Measurements from ENCODE around the gene CHCHD6.
A peak's percentile ranks its signal among the peaks of the same experiment; 100 is the strongest.

The CHCHD6 gene

GRCh38 chr3:126926684-126927400 is 222.8 kb downstream of the CHCHD6 start:
- DNase-seq: no peak

GRCh38 chr3:126927401-126927750 is 223.3 kb downstream of the CHCHD6 start:
- DNase-seq: no peak

GRCh38 chr3:126927846-126928245 is 223.8 kb downstream of the CHCHD6 start:
- peak; percentile 77 for DNase-seq

- no peak for DNase-seq
Observed at GRCh38 chr3:126928921-126929474, 225.0 kb downstream of the CHCHD6 start.

GRCh38 chr3:126930936-126931600 is 227.0 kb downstream of the CHCHD6 start:
- DNase-seq: no peak

GRCh38 chr3:126931806-126932187 is 227.8 kb downstream of the CHCHD6 start:
- no peak for DNase-seq

- no peak for DNase-seq
Observed at GRCh38 chr3:126932188-126932931, 228.3 kb downstream of the CHCHD6 start.

GRCh38 chr3:126934031-126934531 is 230.0 kb downstream of the CHCHD6 start:
- peak; percentile 96 for DNase-seq

- no peak for DNase-seq
Observed at GRCh38 chr3:126934991-126935390, 231.0 kb downstream of the CHCHD6 start.

- no peak for DNase-seq
Observed at GRCh38 chr3:126935756-126936509, 231.9 kb downstream of the CHCHD6 start.

- no peak for DNase-seq
Observed at GRCh38 chr3:126936853-126937425, 232.9 kb downstream of the CHCHD6 start.

GRCh38 chr3:126937533-126937932 is 233.5 kb downstream of the CHCHD6 start:
- no peak for DNase-seq

GRCh38 chr3:126937973-126938372 is 233.9 kb downstream of the CHCHD6 start:
- DNase-seq: no peak

- DNase-seq: no peak
Observed at GRCh38 chr3:126938520-126939337, 234.7 kb downstream of the CHCHD6 start.

GRCh38 chr3:126939338-126939718 is 235.3 kb downstream of the CHCHD6 start:
- DNase-seq: no peak

- no peak for DNase-seq
Observed at GRCh38 chr3:126939733-126940132, 235.7 kb downstream of the CHCHD6 start.

GRCh38 chr3:126941721-126942270 is 237.8 kb downstream of the CHCHD6 start:
- DNase-seq: no peak

- no peak for DNase-seq
Observed at GRCh38 chr3:126944089-126944965, 240.3 kb downstream of the CHCHD6 start.

GRCh38 chr3:126945171-126945721 is 241.2 kb downstream of the CHCHD6 start:
- no peak for DNase-seq

GRCh38 chr3:126945891-126946290 is 241.9 kb downstream of the CHCHD6 start:
- DNase-seq: no peak
